Adipose tissue (tissue), 3 donors: ENCODE results near the gene KIF7. TPM values are rescaled to one million over a fixed set of nuclear protein-coding genes. Genes with fewer than 3 reads are reported as not detected.

ENCODE experiments used
- H3K27ac ChIP-seq: one replicate; pipeline ENCODE4 v1.5.1; 2013; ENCODE audit warnings: low read depth, low read length
- WGBS, 3 donors: extraction: QIAGEN DNeasy Blood & Tissue Kit; methylation state at CpG; one replicate each; pipeline ENCODE4 v1.1.7; 2013; 5-methylcytosine and 5-hydroxymethylcytosine counted together
- polyA plus RNA-seq, 3 donors: library from polyadenylated mRNA; stranded (reverse); fragments of 200-250 nt; gene quantifications; one replicate each; pipeline ENCODE4 v1.2.3, GENCODE V29; 2013
- donor health status: healthy with polysubstance abuse.
- donor health status: Bipolar disorder and iron deficiency.
- donor health status: healthy.

KIF7 gene
- polyA plus RNA-seq, 3 donors, result 0.78 to 6.4 (median 2.9) TPM

- 77 to 89% (median 84%) methylated on average over 12 to 16 of the region's 16 CpGs for WGBS, 3 donors
- no peak overlapping the region for H3K27ac ChIP-seq
Observed at GRCh38 chr15:89652666-89653065, 2.6 kb downstream of the KIF7 start.

- H3K27ac ChIP-seq, result no peak overlapping the region
- 76 to 89% (median 82%) methylated on average over 7 of the region's 7 CpGs for WGBS, 3 donors
Observed at GRCh38 chr15:89652131-89652530, 3.1 kb downstream of the KIF7 start.

GRCh38 chr15:89649716-89650115, 5.6 kb downstream of the KIF7 start:
- 89 to 94% (median 90%) methylated on average over 15 of the region's 15 CpGs for WGBS, 3 donors
- no peak overlapping the region for H3K27ac ChIP-seq

- 93 to 97% (median 96%) methylated on average over 29 to 37 of the region's 37 CpGs for WGBS, 3 donors
- no peak overlapping the region for H3K27ac ChIP-seq
Observed at GRCh38 chr15:89649013-89649625, 6.1 kb downstream of the KIF7 start.

DNA sequence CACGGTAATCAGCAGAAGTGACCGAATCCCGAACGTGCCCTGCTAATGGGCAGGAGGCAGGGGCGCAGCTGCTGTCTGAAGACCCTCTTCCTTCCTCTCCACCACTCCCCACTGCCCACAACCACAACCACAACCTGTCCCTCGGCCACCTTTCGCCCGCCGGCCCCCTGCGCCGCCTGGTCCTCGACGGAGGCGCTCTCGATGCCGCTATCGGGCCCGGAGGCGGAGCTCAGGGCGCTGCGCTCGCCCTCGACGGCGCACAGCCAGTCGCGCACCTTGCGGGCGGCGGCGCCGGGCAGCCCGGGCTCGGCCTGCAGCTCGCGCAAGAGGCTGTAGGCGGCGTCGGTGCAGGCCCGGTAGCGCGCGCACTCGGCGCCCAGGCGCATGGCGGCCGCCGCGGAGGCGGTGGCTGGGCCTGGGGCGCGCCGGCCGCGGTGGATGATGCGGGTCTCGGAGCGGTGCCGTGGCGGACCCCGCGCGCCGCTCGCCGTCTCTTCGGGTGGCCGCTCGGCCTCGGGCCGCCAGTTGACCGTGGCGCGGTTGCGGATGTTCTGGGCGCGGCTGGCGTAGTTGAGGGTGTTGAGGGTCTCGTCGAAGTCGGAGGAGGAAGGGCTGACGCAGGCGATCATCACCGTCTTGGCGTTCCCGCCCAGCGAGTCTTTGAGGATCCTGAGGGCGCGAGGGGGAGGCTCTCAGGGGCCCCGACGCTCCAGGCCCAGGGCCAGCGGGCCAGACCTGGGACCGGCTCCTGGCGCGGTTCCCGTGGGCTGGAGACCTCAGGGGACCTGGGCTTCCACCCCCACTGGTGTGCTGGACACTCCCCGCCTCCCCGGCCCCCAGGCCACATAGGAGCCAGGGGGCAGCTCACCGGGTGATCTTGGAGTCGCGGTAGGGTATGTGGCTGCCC, 6.9 kb downstream of the KIF7 start:
- 77 to 88% (median 88%) methylated on average over 94 to 102 of the region's 102 CpGs for WGBS, 3 donors
- no peak overlapping the region for H3K27ac ChIP-seq

GRCh38 chr15:89647191-89647851, 7.9 kb downstream of the KIF7 start:
- 37 to 57% (median 55%) methylated on average over 25 of the region's 25 CpGs for WGBS, 3 donors
- no peak overlapping the region for H3K27ac ChIP-seq

DNA sequence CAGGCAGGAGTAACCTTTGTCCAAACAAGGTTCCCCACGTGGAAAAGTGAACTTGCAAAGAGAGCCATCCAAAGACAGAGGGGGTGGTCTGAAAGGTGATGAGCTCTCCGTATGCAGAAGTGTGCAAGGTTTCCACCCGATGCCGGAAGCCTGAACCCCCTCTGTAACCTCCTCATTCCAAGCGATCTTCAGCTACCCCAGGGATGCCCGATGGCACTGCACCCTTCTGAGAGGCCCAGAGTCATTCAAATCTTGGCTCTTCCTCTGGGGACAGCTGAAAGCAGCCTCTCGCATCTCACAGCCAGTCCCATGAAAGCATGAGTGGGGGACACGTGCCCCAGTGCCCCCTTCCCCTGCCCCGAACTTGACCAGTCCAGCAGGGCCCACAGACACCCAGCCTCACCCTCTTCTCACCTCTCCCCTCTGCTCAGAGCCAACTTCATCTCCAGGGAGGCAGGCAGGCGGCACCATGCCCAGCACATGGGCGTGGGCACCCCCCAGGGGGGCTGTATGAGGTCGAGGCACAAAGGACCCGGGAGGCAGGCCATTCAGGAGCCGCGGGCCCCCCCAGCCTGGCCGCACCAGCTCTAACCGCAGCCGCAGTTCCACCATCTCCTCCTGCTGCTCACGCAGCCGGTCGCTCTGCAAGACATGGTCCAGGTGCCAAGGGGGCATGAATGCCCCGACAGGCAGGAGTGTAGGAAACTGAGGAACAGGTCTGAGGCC, 8.7 kb downstream of the KIF7 start:
- WGBS, 3 donors, result 74 to 88% (median 80%) methylated on average over 20 to 22 of the region's 22 CpGs
- no peak overlapping the region for H3K27ac ChIP-seq

DNA sequence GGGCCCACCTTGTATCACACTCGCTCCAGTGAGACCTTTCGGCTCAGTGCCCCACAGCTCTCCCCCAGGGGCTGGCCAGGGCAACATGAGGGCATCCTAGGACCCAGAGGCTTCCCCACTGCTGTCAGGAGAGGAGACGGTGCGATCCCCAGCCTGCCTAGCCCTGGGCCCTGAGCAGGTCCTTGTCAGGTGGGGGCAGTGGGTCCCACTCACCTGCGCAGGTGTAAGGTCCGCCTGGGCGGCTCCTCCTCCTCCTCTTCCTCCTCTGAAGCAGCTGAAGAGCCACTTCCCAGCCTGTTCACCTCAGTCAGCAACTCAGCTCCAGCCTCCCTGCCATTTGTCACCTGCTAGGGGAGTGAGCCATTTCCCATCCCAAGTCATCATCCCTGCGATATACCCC, 9.6 kb downstream of the KIF7 start:
- no peak overlapping the region for H3K27ac ChIP-seq
- 93 to 97% (median 95%) methylated on average over 7 to 8 of the region's 8 CpGs for WGBS, 3 donors

DNA sequence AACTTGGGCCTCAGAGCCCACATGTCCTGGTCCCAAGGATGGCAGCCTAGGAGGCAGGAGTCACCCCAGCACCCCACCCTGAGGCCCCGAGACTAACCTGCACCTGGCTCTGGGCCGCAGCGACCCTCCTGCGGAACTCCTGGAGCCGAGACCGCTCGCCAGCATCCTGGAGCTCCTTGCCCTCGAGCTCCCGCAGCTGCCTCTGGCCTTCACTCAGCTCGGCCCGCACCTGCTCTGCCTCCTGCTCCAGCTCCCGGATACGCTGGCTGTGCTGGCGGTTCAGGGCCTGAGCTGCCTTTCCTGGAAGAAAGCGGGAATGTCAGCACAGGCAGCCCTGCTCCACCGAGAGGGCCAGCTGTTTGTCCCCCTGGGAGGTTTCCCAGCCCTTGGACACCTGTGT, 13.2 kb downstream of the KIF7 start:
- 87 to 96% (median 95%) methylated on average over 16 of the region's 16 CpGs for WGBS, 3 donors
- H3K27ac ChIP-seq, result no peak overlapping the region

DNA sequence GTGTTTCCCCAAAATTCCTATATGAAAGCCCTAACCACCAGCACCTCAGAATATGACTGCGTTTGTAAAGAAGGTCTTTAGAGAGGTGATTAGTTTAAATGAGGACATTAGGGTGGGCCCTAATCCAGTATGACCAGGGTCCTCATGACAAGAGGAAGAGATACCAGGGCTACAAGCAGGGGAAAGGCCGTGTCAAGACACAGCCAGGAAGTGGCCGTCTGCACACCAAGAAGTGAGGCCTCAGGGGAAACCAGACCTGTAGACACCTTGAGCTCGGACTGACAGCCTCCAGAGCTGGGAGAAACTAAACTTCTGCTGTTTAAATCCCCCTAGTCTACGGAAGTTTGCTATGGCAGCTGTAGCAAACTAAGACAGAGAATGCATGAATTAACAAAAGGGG, 14.2 kb downstream of the KIF7 start:
- WGBS, 3 donors, result 70 to 90% (median 77%) methylated on average over 5 of the region's 5 CpGs
- no peak overlapping the region for H3K27ac ChIP-seq

GRCh38 chr15:89640245-89640644, 15.0 kb downstream of the KIF7 start:
- 96 to 97% (median 96%) methylated on average over 5 of the region's 5 CpGs for WGBS, 3 donors
- H3K27ac ChIP-seq, result no peak overlapping the region

DNA sequence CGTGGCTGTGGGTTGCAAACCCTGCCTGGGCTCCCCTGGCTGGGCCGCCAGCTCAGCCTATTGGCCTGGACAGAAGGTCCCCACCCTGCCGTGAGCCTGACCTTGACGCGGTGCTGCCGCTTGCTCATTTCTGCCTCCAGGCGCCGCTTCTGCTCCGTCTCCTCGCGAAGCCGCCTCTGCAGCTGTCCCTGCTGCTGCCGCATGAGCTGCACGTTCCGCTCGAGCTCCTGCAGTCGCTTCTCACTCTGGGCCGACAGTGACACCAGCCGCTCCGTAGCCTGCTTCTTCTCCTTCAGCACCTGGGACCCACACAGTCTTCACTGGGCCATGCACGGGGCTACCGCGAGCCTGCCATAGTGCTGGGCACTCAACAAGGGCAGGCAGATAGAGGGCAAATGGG, 21.7 kb downstream of the KIF7 start:
- WGBS, 3 donors, result 94 to 95% (median 94%) methylated on average over 23 of the region's 23 CpGs

DNA sequence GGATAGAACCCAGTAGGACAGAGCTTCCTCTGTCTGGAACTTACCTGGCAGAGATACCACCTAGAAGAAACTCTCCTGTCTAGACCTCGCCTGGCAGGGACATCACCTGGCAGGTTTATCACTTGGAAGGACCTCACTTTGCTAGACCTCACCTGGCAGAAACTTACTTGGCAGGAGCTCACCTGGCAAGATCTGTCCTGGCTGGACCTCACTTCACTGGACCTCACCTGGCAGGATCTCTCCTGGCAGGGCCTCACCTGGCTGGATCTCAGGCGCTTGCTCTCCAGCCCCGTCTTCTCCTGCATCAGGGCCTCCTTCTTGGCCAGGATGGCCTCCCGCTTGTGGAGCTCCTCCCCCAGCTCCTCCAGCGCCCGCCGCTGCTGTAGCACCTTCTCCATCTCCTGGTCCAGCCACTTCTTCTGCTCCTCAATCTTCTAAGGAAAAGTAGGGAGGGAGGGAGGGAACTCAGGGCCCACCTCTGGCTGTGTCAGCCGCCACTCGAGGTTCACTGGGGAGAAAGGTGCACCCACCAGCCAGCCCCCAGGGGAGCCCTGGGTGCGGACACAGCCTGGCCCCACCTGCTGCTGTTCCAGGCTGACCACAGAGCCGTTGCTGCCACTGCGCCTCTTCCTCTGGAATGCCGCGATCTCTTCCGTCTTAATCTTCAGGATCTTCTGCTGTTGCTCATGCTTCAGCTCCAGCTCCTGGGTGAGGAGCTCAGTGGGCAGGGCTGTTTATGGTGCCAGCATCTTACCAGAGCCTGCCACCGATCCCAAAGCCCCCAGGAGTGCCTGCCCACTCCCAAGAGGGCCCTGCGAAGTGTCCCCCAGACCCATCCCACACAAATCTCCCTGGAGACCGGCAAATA, 22.5 kb downstream of the KIF7 start:
- WGBS, 3 donors, result 87 to 98% (median 97%) methylated on average over 16 to 18 of the region's 18 CpGs

More for the DNA sequence above, 21.7 kb downstream of the KIF7 start:
- H3K27ac ChIP-seq, result no peak overlapping the region

GRCh38 chr15:89631902-89632264, 23.4 kb downstream of the KIF7 start:
- 85 to 90% (median 87%) methylated on average over 10 of the region's 10 CpGs for WGBS, 3 donors
- no peak overlapping the region for H3K27ac ChIP-seq

More for the DNA sequence above, 22.5 kb downstream of the KIF7 start:
- no peak overlapping the region for H3K27ac ChIP-seq

- no peak overlapping the region for H3K27ac ChIP-seq
- WGBS, 3 donors, result 92 to 94% (median 93%) methylated on average over 29 to 30 of the region's 30 CpGs
Observed at GRCh38 chr15:89630974-89631901, 24.0 kb downstream of the KIF7 start.

GRCh38 chr15:89630260-89630659, 25.0 kb downstream of the KIF7 start:
- 93 to 94% (median 94%) methylated on average over 14 of the region's 14 CpGs for WGBS, 3 donors
- H3K27ac ChIP-seq, result no peak overlapping the region

- no peak overlapping the region for H3K27ac ChIP-seq
- 96 to 97% (median 97%) methylated on average over 4 to 5 of the region's 5 CpGs for WGBS, 3 donors
Observed at GRCh38 chr15:89629829-89630228, 25.4 kb downstream of the KIF7 start.
